IPS DF 6.9 (cell line): Measurements from ENCODE around the gene SP8.

ENCODE experiments used
- DNase-seq: peaks from one replicate; pipeline ENCODE4 v3.0.0-alpha.2; 2013; ENCODE audit warnings: low read depth, low spot score
- H3K27ac ChIP-seq: one replicate; pipeline ENCODE4 v1.5.1; 2013; ENCODE audit warnings: low read length, control low read depth
- H3K27me3 ChIP-seq: 2 replicates; pipeline ENCODE4 v1.6.1; 2013; ENCODE audit warnings: mild to moderate bottlenecking, low read length; ENCODE audit not compliant: control insufficient read depth, insufficient read depth
- H3K36me3 ChIP-seq: 2 replicates; pipeline ENCODE4 v1.6.1; 2013; ENCODE audit warnings: low read length; ENCODE audit not compliant: control insufficient read depth, insufficient read depth
- H3K4me1 ChIP-seq: 2 replicates; pipeline ENCODE4 v1.6.1; 2013; ENCODE audit warnings: low read length; ENCODE audit not compliant: control insufficient read depth, insufficient read depth
- H3K4me3 ChIP-seq: 2 replicates; pipeline ENCODE4 v1.5.1; 2013; ENCODE audit warnings: mild to moderate bottlenecking, low read length
- H3K9me3 ChIP-seq: 2 replicates; pipeline ENCODE4 v1.6.1; 2013; ENCODE audit warnings: low read length, inconsistent platforms; ENCODE audit not compliant: control insufficient read depth, insufficient read depth
- WGBS: extraction: QIAGEN DNeasy Blood & Tissue Kit; methylation state at CpG from one replicate; pipeline ENCODE4 v1.1.7; 2013; ENCODE audit warnings: mixed read lengths, missing lambda C conversion rate; ENCODE audit not compliant: insufficient read length, insufficient coverage; 5-methylcytosine and 5-hydroxymethylcytosine counted together

The SP8 gene

GRCh38 chr7:20737840-20738448 lies 48.7 kb downstream of the SP8 start:
- no peaks in the 10 kb centered on the region for H3K36me3 ChIP-seq
- no peaks in the 10 kb centered on the region for H3K9me3 ChIP-seq
- no CpG with 5 or more reads among the region's 5 CpGs for WGBS
- no peak for DNase-seq
- H3K4me3 ChIP-seq, result no peak overlapping the region
- no peaks in the 10 kb centered on the region for H3K4me1 ChIP-seq
- H3K27ac ChIP-seq, result no peak overlapping the region
- H3K27me3 ChIP-seq, result no peaks in the 10 kb centered on the region

- Histone ChIP-seq H3K4me3 (no peak overlapping the region), H3K9me3 (no peaks in the 10 kb centered on the region), H3K36me3 (no peaks in the 10 kb centered on the region), H3K27ac (no peak overlapping the region), H3K27me3 (no peaks in the 10 kb centered on the region), H3K4me1 (no peaks in the 10 kb centered on the region)
- no peak for DNase-seq
- WGBS, result no CpG with 5 or more reads among the region's 4 CpGs
Observed at GRCh38 chr7:20735346-20736065, 51.2 kb downstream of the SP8 start.
